Measurements from ENCODE around the gene PER2. TPM values are rescaled to one million over a fixed set of nuclear protein-coding genes. Genes with fewer than 3 reads are reported as not detected.

The PER2 gene
- total and polyA plus RNA-seq, 10 of the 15 experiments (the other 5 are each of a cell fraction or from before 2014, with no cell fraction given): 1.5 to 15.1 (median 4.6) TPM

- intact Hi-C loops (cut with micrococcal nuclease; ENCODE audit: unreplicated experiment): loop anchor here (5.0 kb wide), 1 partner anchor 39 kb away; the partner anchor contains the start of gene ILKAP
- no peak overlapping the region for H3K4me3 ChIP-seq
- in situ Hi-C loops (cut with MboI): no loop called here
- ATAC-seq: peak; percentile 54
- no peaks in the 10 kb centered on the region for H3K79me2 ChIP-seq (ENCODE audit: control insufficient read depth, insufficient read depth, low read length)
- 0 out of 2 replicates have a peak, but pooled peaks cover 3% of the 10 kb centered on the region for H3K4me1 ChIP-seq (ENCODE audit: control insufficient read depth, insufficient read depth, low read length)
- RAD21 ChIA-PET (ENCODE audit: unreplicated experiment): no interaction called here
- H4K20me1 ChIP-seq (ENCODE audit: control insufficient read depth, insufficient read depth): no peaks in the 10 kb centered on the region
- 9% methylated on average over 54 of the region's 71 CpGs for WGBS (ENCODE audit: insufficient coverage, insufficient replicate concordance, low lambda C conversion rate, missing lambda C conversion rate)
- BruUV-seq (replicated peaks): no TSS peak
- H2AFZ ChIP-seq (ENCODE audit: control insufficient read depth, low read depth, low read length): no peak overlapping the region
- H3K36me3 ChIP-seq (ENCODE audit: control insufficient read depth in 2 of 2, insufficient read depth in 2 of 2, low read length in 1 of 2): peaks cover 0 to 2% of the 10 kb centered on the region in 2 experiments; a peak in 1 of 4 replicates
- H3K4me2 ChIP-seq (ENCODE audit: control insufficient read depth, insufficient read depth): no peak overlapping the region
- no peak overlapping the region for H3K9ac ChIP-seq (ENCODE audit: control insufficient read depth, insufficient read depth, low read length)
- TF ChIP-seq PBX3 (IDR thresholded peaks at IDR 0.05; ENCODE audit: insufficient replicate concordance, low read depth, low read length) (no peak), TCF3 (IDR thresholded peaks at IDR 0.05; ENCODE audit: borderline replicate concordance, insufficient read depth, low read depth, low read length) (no peak), ZNF24 (IDR thresholded peaks at IDR 0.05) (no peak), ETV6 (conservative IDR thresholded peaks at IDR 0.05 in 1 of 2, IDR thresholded peaks at IDR 0.05 in 1 of 2; ENCODE audit: borderline replicate concordance in 1 of 2, low read depth in 1 of 2) (no peak), MEF2B (IDR thresholded peaks at IDR 0.05; ENCODE audit: partially characterized antibody, poor library complexity, severe bottlenecking) (no peak), ATF2 (IDR thresholded peaks at IDR 0.05; ENCODE audit: low read length) (no peak), TCF12 (IDR thresholded peaks at IDR 0.05; ENCODE audit: low read depth, low read length) (peak; percentile 74), EGR1 (IDR thresholded peaks at IDR 0.05; ENCODE audit: borderline replicate concordance in 1 of 2, low read depth in 2 of 2, low read length in 2 of 2) (peak in 1 of 2 experiments; percentile 62; a peak in 1 of 3 replicates), DPF2 (IDR thresholded peaks at IDR 0.05) (0 out of 2 replicates have a peak, but pooled peaks have one; percentile 35), YY1 (IDR thresholded peaks at IDR 0.05; ENCODE audit: low read depth, low read length) (no peak), NR2C2 (IDR thresholded peaks at IDR 0.05; ENCODE audit: borderline replicate concordance, control insufficient read depth, insufficient read length, low read depth) (no peak), BHLHE40 (IDR thresholded peaks at IDR 0.05; ENCODE audit: borderline replicate concordance in 1 of 2, low read depth in 2 of 2, low read length in 1 of 2) (peak in 1 of 2 experiments; percentile 36; a peak in 2 of 4 replicates), CHD1 (IDR thresholded peaks at IDR 0.05; ENCODE audit: low read depth, low read length) (no peak)
- TF ChIP-seq, protein P1, sequence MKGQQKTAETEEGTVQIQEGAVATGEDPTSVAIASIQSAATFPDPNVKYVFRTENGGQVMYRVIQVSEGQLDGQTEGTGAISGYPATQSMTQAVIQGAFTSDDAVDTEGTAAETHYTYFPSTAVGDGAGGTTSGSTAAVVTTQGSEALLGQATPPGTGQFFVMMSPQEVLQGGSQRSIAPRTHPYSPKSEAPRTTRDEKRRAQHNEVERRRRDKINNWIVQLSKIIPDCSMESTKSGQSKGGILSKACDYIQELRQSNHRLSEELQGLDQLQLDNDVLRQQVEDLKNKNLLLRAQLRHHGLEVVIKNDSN (IDR thresholded peaks at IDR 0.05; ENCODE audit: borderline replicate concordance, extremely low read length, insufficient read depth, low read depth, low read length): no peak
- FAIRE-seq: no peak
- H3K9me3 ChIP-seq (replicated peaks; ENCODE audit: control insufficient read depth, insufficient read depth, low read length): no peaks in the 10 kb centered on the region
- SMC1A ChIA-PET (ENCODE audit: uncharacterized antibody, unreplicated experiment): interaction anchor here (1.1 kb wide), 1 partner anchor 82 kb away, joined by 3 read pairs; no protein-coding TSS in a partner anchor
- no peak overlapping the region for H3K27ac ChIP-seq (ENCODE audit: control insufficient read depth, insufficient read depth)
- CTCF ChIA-PET: interaction anchor here (0.9 kb wide), 1 partner anchor 8 kb away, joined by 3 read pairs; no protein-coding TSS in a partner anchor
- peaks cover 0 to 4% of the 10 kb centered on the region in 2 experiments; a peak in 3 of 4 replicates for H3K27me3 ChIP-seq (replicated peaks in 1 of 2; ENCODE audit: control insufficient read depth in 2 of 2, insufficient read depth in 2 of 2, low read length in 1 of 2)
- no peak for DNase-seq (ENCODE audit: low read depth, low spot score)
- POLR2A ChIA-PET: no interaction called here
These were observed 47.4 kb downstream of the PER2 start for GRCh38 chr2:238240757-238241711.

Data from GM12878 (cell line).